Activated B cell treated with CpG ODN at 0.5 μM for 24 hours (primary cell): ENCODE measurements around the gene UNC119. TPM values are rescaled to one million over a fixed set of nuclear protein-coding genes. Genes with fewer than 3 reads are reported as not detected.

Experiments used
- ATAC-seq: fragments of 200-7000 bp; cut with Tn5 transposase; one replicate; pipeline ENCODE4 v1.10.0; 2021; ENCODE audit warnings: low read depth, mild to moderate bottlenecking, moderate library complexity
- CTCF ChIA-PET: fragments of 350-600 bp; sonication (Branson Sonifier 250); formaldehyde crosslinking; loops from one replicate; lab custom pipeline; 2021; ENCODE audit warnings: antibody characterized with exemption; lab: Charles Lee
- POLR2A ChIA-PET: fragments of 350-600 bp; sonication (Branson Sonifier 250); formaldehyde crosslinking; loops from one replicate; lab custom pipeline; 2021; ENCODE audit warnings: antibody characterized with exemption; lab: Charles Lee
- DNase-seq: peaks from one replicate; pipeline ENCODE4 v3.0.0; 2022
- H3K27ac Mint-ChIP-seq: one replicate; pipeline ENCODE4 v1.8.0; 2020; ENCODE audit warnings: mixed read lengths
- H3K27me3 Mint-ChIP-seq: one replicate; pipeline ENCODE4 v1.8.0; 2021; ENCODE audit warnings: mixed read lengths
- H3K36me3 Mint-ChIP-seq: one replicate; pipeline ENCODE4 v1.8.0; 2021; ENCODE audit warnings: low read depth, mixed read lengths
- H3K4me1 Mint-ChIP-seq: one replicate; pipeline ENCODE4 v1.8.0; 2021; ENCODE audit warnings: mixed read lengths
- H3K4me3 Mint-ChIP-seq: one replicate; pipeline ENCODE4 v1.8.0; 2020; ENCODE audit warnings: mild to moderate bottlenecking, mixed read lengths
- H3K9me3 Mint-ChIP-seq: one replicate; pipeline ENCODE4 v1.8.0; 2020; ENCODE audit warnings: mixed read lengths
- CTCF ChIP-seq: fragments of 200-600 bp; IDR thresholded peaks from one replicate; pipeline ENCODE4 v1.8.0; 2022; ENCODE audit warnings: antibody characterized with exemption, mild to moderate bottlenecking
- intact Hi-C: fragments of 100-400 bp; cut with micrococcal nuclease; formaldehyde crosslinking; loops from one replicate; pipeline ENCODE4 v1.15.1; 2024
- total RNA-seq: library from RNA; stranded (reverse); gene quantifications from 2 replicates; pipeline ENCODE4 v1.2.3, GENCODE V29; 2022

Gene UNC119
- total RNA-seq, 1 donor from 2014 or later: 437 TPM

- Mint-ChIP-seq H3K36me3 (peaks cover 67% of the 10 kb centered on the region), H3K27me3 (no peaks in the 10 kb centered on the region), H3K4me3 (peak overlapping the region; percentile 97), H3K27ac (peak overlapping the region; percentile 93), H3K9me3 (no peaks in the 10 kb centered on the region), H3K4me1 (peaks cover 87% of the 10 kb centered on the region)
- ATAC-seq: peak; percentile 79
- POLR2A ChIA-PET: interaction anchor here (0.9 to 7.1 kb wide), 16 partner anchors 10 to 216 kb away, joined by 3 to 160 read pairs (median 4); partner anchors contain the start of genes ALDOC, BLTP2, IFT20 and PIGS
- no peak for TF ChIP-seq CTCF
- peak; percentile 63 for DNase-seq
- intact Hi-C loops: loop anchor here (1.0 to 5.0 kb wide), 6 partner anchors 28 to 403 kb away; partner anchors contain the start of genes BLTP2, NEK8, PHF12 and RSKR
- CTCF ChIA-PET: interaction anchor here (0.6 to 3.9 kb wide), 7 partner anchors 9 to 62 kb away, joined by 3 to 32 read pairs (median 4); partner anchors contain the start of genes PIGS and RSKR
Measured at GRCh38 chr17:28549236-28550132, 2.9 kb downstream of the UNC119 start.

- ChIA-PET POLR2A (interaction anchor here (0.6 to 7.1 kb wide), 8 partner anchors 11 to 96 kb away, joined by 3 to 160 read pairs (median 16); partner anchors contain the start of genes ALDOC, BLTP2, PIGS and SPAG5), CTCF (interaction anchor here (1.2 to 3.9 kb wide), 7 partner anchors 20 to 63 kb away, joined by 3 to 32 read pairs (median 4); partner anchors contain the start of genes PIGS and RSKR)
- Mint-ChIP-seq H3K9me3 (no peaks in the 10 kb centered on the region), H3K27ac (peak overlapping the region; percentile 93), H3K4me1 (peaks cover 88% of the 10 kb centered on the region), H3K4me3 (peak overlapping the region; percentile 97), H3K36me3 (peaks cover 58% of the 10 kb centered on the region), H3K27me3 (no peaks in the 10 kb centered on the region)
- TF ChIP-seq CTCF: peak; percentile 22
- ATAC-seq (no peak), DNase-seq (no peak)
- intact Hi-C loops: loop anchor here (1.0 to 5.0 kb wide), 3 partner anchors 29 to 179 kb away; partner anchors contain the start of genes NEK8 and TLCD1
Measured at GRCh38 chr17:28548417-28549130, 3.9 kb downstream of the UNC119 start.

- ChIA-PET CTCF (interaction anchor here (0.6 to 3.9 kb wide), 9 partner anchors 10 to 64 kb away, joined by 3 to 32 read pairs (median 3); partner anchors contain the start of genes PIGS and RSKR), POLR2A (interaction anchor here (0.6 to 7.1 kb wide), 11 partner anchors 11 to 174 kb away, joined by 3 to 160 read pairs (median 9); partner anchors contain the start of genes ALDOC, BLTP2, PIGS and SDF2)
- intact Hi-C loops: loop anchor here (5.0 kb wide), 1 partner anchor 179 kb away; the partner anchor contains the start of genes NEK8 and TLCD1
- TF ChIP-seq CTCF: no peak
- Mint-ChIP-seq H3K4me3 (peak overlapping the region; percentile 97), H3K27ac (peak overlapping the region; percentile 93), H3K4me1 (peaks cover 88% of the 10 kb centered on the region), H3K9me3 (no peaks in the 10 kb centered on the region), H3K27me3 (no peaks in the 10 kb centered on the region), H3K36me3 (peaks cover 52% of the 10 kb centered on the region)
- DNase-seq (peak; percentile 40), ATAC-seq (peak; percentile 29)
Measured at GRCh38 chr17:28547623-28548416, 4.6 kb downstream of the UNC119 start.

- Mint-ChIP-seq H3K27ac (peak overlapping the region; percentile 93), H3K9me3 (no peaks in the 10 kb centered on the region), H3K36me3 (peaks cover 49% of the 10 kb centered on the region), H3K27me3 (no peaks in the 10 kb centered on the region), H3K4me1 (peaks cover 85% of the 10 kb centered on the region), H3K4me3 (peak overlapping the region; percentile 97)
- no peak for TF ChIP-seq CTCF
- ATAC-seq (no peak), DNase-seq (no peak)
- ChIA-PET CTCF (interaction anchor here (0.6 to 3.9 kb wide), 8 partner anchors 10 to 65 kb away, joined by 3 to 32 read pairs (median 4); partner anchors contain the start of genes PIGS and RSKR), POLR2A (interaction anchor here (0.6 to 7.1 kb wide), 11 partner anchors 10 to 180 kb away, joined by 3 to 160 read pairs (median 5); partner anchors contain the start of genes ALDOC, BLTP2, PIGS and SDF2)
- intact Hi-C loops: loop anchor here (5.0 kb wide), 1 partner anchor 180 kb away; the partner anchor contains the start of genes NEK8 and TLCD1
Measured at GRCh38 chr17:28547096-28547622, 5.3 kb downstream of the UNC119 start.
